Endothelial cell of umbilical vein (primary cell): ENCODE measurements around the gene PLCD1. TPM values are rescaled to one million over a fixed set of nuclear protein-coding genes. Genes with fewer than 3 reads are reported as not detected.

Experiments used
- BruUV-seq: library from RNA; stranded (reverse); fragments of 400-500 nt; replicated peaks from 2 replicates; lab custom pipeline; 2021; lab: Mats Ljungman, UMichigan
- CTCF ChIA-PET: fragments of 300-600, 350-600 bp; sonication (Branson Sonifier 250); formaldehyde crosslinking; loops from one replicate; lab custom pipeline; 2021; ENCODE audit warnings: antibody characterized with exemption, inconsistent platforms; lab: Charles Lee
- POLR2A ChIA-PET: fragments of 300-600, 350-600 bp; sonication (Branson Sonifier 250); formaldehyde crosslinking; loops from one replicate; lab custom pipeline; 2021; ENCODE audit warnings: antibody characterized with exemption, inconsistent platforms; lab: Charles Lee
- DNase-seq: peaks from one replicate; pipeline ENCODE4 v3.0.0-alpha.2; 2011; ENCODE audit warnings: low read depth, low spot score
- FAIRE-seq: peaks from 2 replicates; lab custom pipeline; 2011; peaks lifted over from hg19 to GRCh38; lab: Jason Lieb, UNC
- H2AFZ ChIP-seq: 2 replicates; pipeline ENCODE4 v1.6.0; 2012; ENCODE audit warnings: low read depth, low read length, control low read depth, inconsistent platforms
- H3K27ac ChIP-seq: 2 replicates; pipeline ENCODE4 v1.5.1; 2011; ENCODE audit warnings: low read depth, mild to moderate bottlenecking, control low read depth, low read length, moderate library complexity; ENCODE audit not compliant: insufficient read depth
- H3K27me3 ChIP-seq, 2 experiments: 2 replicates each; pipeline versions ENCODE4 v1.6.0 to v1.6.1; 2011; ENCODE audit warnings: low read length in 2 of 2, mixed read lengths in 1 of 2; ENCODE audit not compliant: control insufficient read depth in 2 of 2, insufficient read depth in 2 of 2
- H3K36me3 ChIP-seq, 2 experiments: 2 replicates in 1 of 2; 3 replicates in 1 of 2; pipeline ENCODE4 v1.5.1; 2011; ENCODE audit warnings: low read length in 2 of 2, mild to moderate bottlenecking in 1 of 2, moderate library complexity in 1 of 2; ENCODE audit not compliant: control insufficient read depth in 2 of 2, insufficient read depth in 2 of 2; ENCODE audit errors: extremely low read depth in 1 of 2
- H3K4me1 ChIP-seq: 3 replicates; pipeline ENCODE4 v1.5.1; 2011; ENCODE audit warnings: mild to moderate bottlenecking, low read length; ENCODE audit not compliant: control insufficient read depth, insufficient read depth; ENCODE audit errors: extremely low read depth
- H3K4me2 ChIP-seq: 2 replicates; pipeline ENCODE4 v1.6.1; 2011; ENCODE audit warnings: low read length, control low read depth, mixed read lengths; ENCODE audit not compliant: insufficient read depth
- H3K4me3 ChIP-seq, 3 experiments: fragments of 200-600 bp in 1 of 3; sonication (generic), shearing (Covaris generic) in 1 of 3; replicated peaks in 1 of 3; 2 replicates each; pipeline ENCODE4 v1.5.1; 2011 to 2016; ENCODE audit warnings: control low read depth in 3 of 3, low read length in 3 of 3, mild to moderate bottlenecking in 2 of 3, inconsistent platforms in 1 of 3, low read depth in 1 of 3, moderate library complexity in 1 of 3; ENCODE audit not compliant: insufficient read depth in 1 of 3
- H3K79me2 ChIP-seq: 2 replicates; pipeline ENCODE4 v1.6.0; 2012; ENCODE audit warnings: low read length, inconsistent platforms; ENCODE audit not compliant: control insufficient read depth, insufficient read depth
- H3K9ac ChIP-seq: replicated peaks from 2 replicates; pipeline ENCODE3; 2011; ENCODE audit warnings: low read length, control low read depth; ENCODE audit not compliant: insufficient read depth; ENCODE audit errors: extremely low read depth
- H3K9me1 ChIP-seq: replicated peaks from 3 replicates; pipeline ENCODE4 v1.6.0; 2011; ENCODE audit warnings: mild to moderate bottlenecking, low read length; ENCODE audit not compliant: control insufficient read depth, insufficient read depth; ENCODE audit errors: extremely low read depth
- H3K9me3 ChIP-seq: replicated peaks from 2 replicates; pipeline ENCODE4 v1.5.1; 2012; ENCODE audit warnings: low read length, inconsistent platforms; ENCODE audit not compliant: control insufficient read depth, insufficient read depth
- H4K20me1 ChIP-seq: replicated peaks from 2 replicates; pipeline ENCODE3; 2011; ENCODE audit warnings: mild to moderate bottlenecking, low read length; ENCODE audit not compliant: control insufficient read depth, insufficient read depth; ENCODE audit errors: extremely low read depth
- EZH2 ChIP-seq: IDR thresholded peaks from 2 replicates; pipeline ENCODE4 v1.6.1; 2012; ENCODE audit warnings: borderline replicate concordance, low read depth, mild to moderate bottlenecking, moderate library complexity, low read length, inconsistent platforms; ENCODE audit not compliant: severe bottlenecking
- FOS ChIP-seq: IDR thresholded peaks from 2 replicates; pipeline ENCODE4 v1.6.1; 2011; ENCODE audit warnings: mild to moderate bottlenecking, low read length, moderate library complexity, borderline replicate concordance; ENCODE audit not compliant: insufficient read depth
- GATA2 ChIP-seq: IDR thresholded peaks from 2 replicates; pipeline ENCODE4 v1.7.0; 2011; ENCODE audit warnings: low read depth, mild to moderate bottlenecking, moderate library complexity, mixed read lengths, low read length; ENCODE audit not compliant: insufficient read length, insufficient read depth
- JUN ChIP-seq: IDR thresholded peaks from 2 replicates; pipeline ENCODE4 v1.6.1; 2011; ENCODE audit warnings: borderline replicate concordance, low read depth; ENCODE audit not compliant: insufficient read length, insufficient read depth
- MAX ChIP-seq: IDR thresholded peaks from 2 replicates; pipeline ENCODE4 v1.6.1; 2011; ENCODE audit not compliant: insufficient read depth, insufficient read length
- MYC ChIP-seq: IDR thresholded peaks from one replicate; pipeline ENCODE4 v1.6.1; 2011; ENCODE audit warnings: mild to moderate bottlenecking, low read depth, low read length
- POLR2A ChIP-seq: IDR thresholded peaks from 2 replicates; pipeline ENCODE4 v1.6.1; 2012; ENCODE audit warnings: low read depth, mild to moderate bottlenecking, control low read depth, low read length
- POLR2AphosphoS5 ChIP-seq: IDR thresholded peaks from 2 replicates; pipeline ENCODE4 v1.6.1; 2012; ENCODE audit warnings: low read depth, mild to moderate bottlenecking, control low read depth, low read length, moderate library complexity; ENCODE audit not compliant: insufficient read depth
- dilution Hi-C: fragments of 300-500 bp; cut with MboI; formaldehyde crosslinking; loops from one replicate; pipeline ENCODE4 v1.15.0; 2019; ENCODE audit warnings: low sequenced_read_pairs; ENCODE audit not compliant: extremely low pct_ligation_motif_present
- intact Hi-C: fragments of 100-400 bp; cut with micrococcal nuclease; formaldehyde crosslinking; loops from one replicate; pipeline ENCODE4 v1.10.0; 2022
- polyA plus RNA-seq, 4 experiments: library from polyadenylated mRNA; depleted of rRNA in 3 of 4; stranded (reverse) in 3 of 4; unstranded in 1 of 4; fragments of >200 nt; gene quantifications; 2 replicates each; pipeline versions ENCODE4 v1.2.1 to v1.2.3, GENCODE V29; 2011 to 2012; ENCODE audit warnings: missing spikeins in 1 of 4
- total RNA-seq: library from RNA; stranded (reverse); gene quantifications from 2 replicates; pipeline ENCODE4 v1.2.3, GENCODE V29; 2021
- TF ChIP-seq, protein P1 (sequence below), 2 donors: IDR thresholded peaks; 1 replicate in 1 of 2; 2 replicates in 1 of 2; pipeline ENCODE4 v1.5.1; 2011; ENCODE audit warnings: low read length in 2 of 2, mild to moderate bottlenecking in 2 of 2, moderate library complexity in 2 of 2, control low read depth in 1 of 2, inconsistent platforms in 1 of 2, low read depth in 1 of 2; ENCODE audit not compliant: insufficient read depth in 1 of 2; ENCODE audit errors: extremely low read depth in 1 of 2

PLCD1 gene
- total and polyA plus RNA-seq, 2 donors (not counting 3 experiments of a cell fraction or from before 2014, with no cell fraction given): 12.6 to 15.3 TPM

- TF ChIP-seq GATA2: no peak
- TF ChIP-seq POLR2A: no peak
- TF ChIP-seq POLR2AphosphoS5: no peak
- TF ChIP-seq FOS: no peak
- no peak for TF ChIP-seq MAX
- TF ChIP-seq, protein P1, sequence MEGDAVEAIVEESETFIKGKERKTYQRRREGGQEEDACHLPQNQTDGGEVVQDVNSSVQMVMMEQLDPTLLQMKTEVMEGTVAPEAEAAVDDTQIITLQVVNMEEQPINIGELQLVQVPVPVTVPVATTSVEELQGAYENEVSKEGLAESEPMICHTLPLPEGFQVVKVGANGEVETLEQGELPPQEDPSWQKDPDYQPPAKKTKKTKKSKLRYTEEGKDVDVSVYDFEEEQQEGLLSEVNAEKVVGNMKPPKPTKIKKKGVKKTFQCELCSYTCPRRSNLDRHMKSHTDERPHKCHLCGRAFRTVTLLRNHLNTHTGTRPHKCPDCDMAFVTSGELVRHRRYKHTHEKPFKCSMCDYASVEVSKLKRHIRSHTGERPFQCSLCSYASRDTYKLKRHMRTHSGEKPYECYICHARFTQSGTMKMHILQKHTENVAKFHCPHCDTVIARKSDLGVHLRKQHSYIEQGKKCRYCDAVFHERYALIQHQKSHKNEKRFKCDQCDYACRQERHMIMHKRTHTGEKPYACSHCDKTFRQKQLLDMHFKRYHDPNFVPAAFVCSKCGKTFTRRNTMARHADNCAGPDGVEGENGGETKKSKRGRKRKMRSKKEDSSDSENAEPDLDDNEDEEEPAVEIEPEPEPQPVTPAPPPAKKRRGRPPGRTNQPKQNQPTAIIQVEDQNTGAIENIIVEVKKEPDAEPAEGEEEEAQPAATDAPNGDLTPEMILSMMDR (IDR thresholded peaks at IDR 0.05; ENCODE audit: extremely low read depth in 1 of 2, insufficient read depth in 1 of 2, low read depth in 1 of 2, low read length in 2 of 2): no peak
- TF ChIP-seq JUN: no peak
- no peak for TF ChIP-seq MYC
- no peak for TF ChIP-seq EZH2
- BruUV-seq: no TSS peak
- peaks cover 9 to 10% of the 10 kb centered on the region in 2 experiments for H3K27me3 ChIP-seq
- POLR2A ChIA-PET: no interaction called here
- CTCF ChIA-PET: no interaction called here
- intact Hi-C loops: no loop called here
- H3K9ac ChIP-seq: no peak overlapping the region
- H3K36me3 ChIP-seq: no peaks in the 10 kb centered on the region
- no peaks in the 10 kb centered on the region for H3K79me2 ChIP-seq
- H3K9me3 ChIP-seq: no peaks in the 10 kb centered on the region
- H2AFZ ChIP-seq: no peak overlapping the region
- no peak for DNase-seq
- dilution Hi-C loops: no loop called here
- no peak for FAIRE-seq
- H3K27ac ChIP-seq: no peak overlapping the region
- H3K4me2 ChIP-seq: no peak overlapping the region
- peaks cover 9% of the 10 kb centered on the region for H3K4me1 ChIP-seq
- H3K9me1 ChIP-seq: no peaks in the 10 kb centered on the region
- H4K20me1 ChIP-seq: no peaks in the 10 kb centered on the region
- H3K4me3 ChIP-seq: no peak overlapping the region
These were observed 7.5 kb upstream of the PLCD1 start for GRCh38 chr3:38036906-38037305.
